GM18909 (cell line): ENCODE results near the gene COA1.
"Not testable (repeated sequence)": the region's sequence is repeated elsewhere in the genome, so short reads cannot be mapped to it uniquely, and the experiment has no call there.

Source experiments
- ATAC-seq: cut with Tn5 transposase; IDR thresholded peaks from one replicate; pipeline ENCODE4 v1.9.1; 2021; ENCODE audit warnings: mild to moderate bottlenecking; ENCODE audit not compliant: unreplicated experiment, poor library complexity

The COA1 gene

DNA sequence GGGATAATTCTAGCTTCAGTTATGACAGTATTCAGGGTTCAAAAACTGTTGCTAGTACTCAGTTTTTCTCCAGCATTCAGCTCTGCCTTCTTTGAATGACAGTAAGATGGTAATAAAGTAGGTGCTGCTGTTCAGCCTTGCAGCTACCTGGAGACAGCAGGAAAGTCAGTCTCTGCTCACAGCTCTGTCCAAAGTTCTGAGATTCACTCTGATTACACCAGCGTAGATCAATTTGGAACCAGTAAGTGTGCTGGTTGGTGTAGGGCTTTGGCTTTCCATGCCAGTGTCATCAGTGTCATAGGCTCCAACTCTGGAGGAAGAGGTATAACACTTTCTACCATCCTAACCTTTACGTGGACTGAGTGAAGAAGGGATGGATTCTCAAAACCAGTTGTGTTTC lies 120.2 kb downstream of the COA1 start:
- no peak for ATAC-seq

DNA sequence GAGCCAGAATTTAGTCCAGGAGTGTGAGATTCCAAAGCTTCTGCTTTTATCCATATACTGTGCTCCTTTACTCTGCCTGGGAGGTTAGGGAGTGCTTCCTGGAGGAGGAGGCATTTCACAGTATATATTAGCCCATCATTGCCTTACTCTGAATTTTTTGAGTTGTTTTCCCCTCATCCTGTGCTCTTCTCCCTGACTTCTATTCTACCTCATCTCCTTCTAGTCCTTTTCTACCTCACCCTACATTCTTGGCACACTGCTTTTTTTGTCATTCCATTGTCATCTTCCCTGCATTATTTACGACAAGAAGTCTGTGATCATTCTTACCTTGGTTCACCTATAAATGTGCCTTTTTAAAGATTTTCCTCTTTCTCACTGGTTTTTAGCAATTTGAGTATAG lies 125.1 kb downstream of the COA1 start:
- ATAC-seq = no peak

DNA sequence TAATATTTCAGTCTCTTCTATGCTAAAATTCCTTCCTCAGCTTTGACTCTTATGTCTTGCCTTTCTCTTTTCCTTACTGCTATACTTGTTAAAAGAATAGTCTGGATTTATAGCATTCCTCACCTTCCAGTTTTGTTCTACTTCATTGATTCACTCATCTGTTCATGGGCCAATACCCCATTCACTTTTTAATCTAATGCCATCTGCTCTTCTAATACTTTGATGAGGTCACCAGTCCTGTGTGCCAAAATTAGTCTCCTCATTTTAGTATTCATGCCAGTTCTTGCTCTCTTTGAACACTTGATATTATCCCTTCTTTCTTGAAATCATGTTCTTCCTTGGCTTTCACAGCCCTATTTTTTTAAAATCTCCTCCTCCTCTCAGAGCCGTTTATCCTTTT lies 127.1 kb downstream of the COA1 start:
- ATAC-seq = no peak

DNA sequence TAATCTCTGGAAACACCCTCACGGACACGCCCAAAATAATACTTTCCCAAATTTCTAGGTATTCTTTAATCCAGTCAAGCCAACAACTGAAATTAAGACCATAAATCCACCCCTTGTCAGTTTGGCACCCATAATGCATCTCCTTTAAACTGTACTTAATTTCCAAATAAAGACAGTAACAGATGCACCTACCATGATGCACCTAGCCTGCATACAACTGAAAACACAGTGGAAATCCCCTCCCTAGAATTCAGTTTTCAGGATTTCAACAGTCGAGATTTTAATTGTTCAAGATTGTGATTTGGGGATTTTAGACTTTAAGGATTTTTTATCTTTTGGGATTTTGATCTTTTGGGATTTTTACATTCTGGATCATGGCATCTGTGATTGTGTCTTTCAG lies 129.3 kb downstream of the COA1 start:
- ATAC-seq = no peak

DNA sequence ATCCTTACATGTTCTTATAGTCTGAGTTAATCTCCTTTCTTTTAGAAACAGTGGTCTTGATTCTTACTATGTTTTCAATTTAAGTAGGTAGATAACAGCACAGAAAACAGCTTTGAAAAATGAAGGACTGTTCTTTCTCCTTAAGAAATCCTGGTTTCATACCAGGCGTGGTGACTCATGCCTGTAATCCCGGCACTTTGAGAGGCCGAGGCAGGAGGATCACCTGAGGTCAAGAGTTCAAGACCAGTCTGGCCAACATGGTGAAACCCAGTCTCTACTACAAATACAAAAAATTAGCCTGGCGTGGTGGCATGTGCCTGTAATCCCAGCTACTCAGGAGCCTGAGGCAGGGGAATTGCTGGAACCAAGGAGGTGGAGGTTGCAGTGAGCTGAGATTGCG lies 132.9 kb downstream of the COA1 start:
- not testable (repeated sequence) for ATAC-seq

DNA sequence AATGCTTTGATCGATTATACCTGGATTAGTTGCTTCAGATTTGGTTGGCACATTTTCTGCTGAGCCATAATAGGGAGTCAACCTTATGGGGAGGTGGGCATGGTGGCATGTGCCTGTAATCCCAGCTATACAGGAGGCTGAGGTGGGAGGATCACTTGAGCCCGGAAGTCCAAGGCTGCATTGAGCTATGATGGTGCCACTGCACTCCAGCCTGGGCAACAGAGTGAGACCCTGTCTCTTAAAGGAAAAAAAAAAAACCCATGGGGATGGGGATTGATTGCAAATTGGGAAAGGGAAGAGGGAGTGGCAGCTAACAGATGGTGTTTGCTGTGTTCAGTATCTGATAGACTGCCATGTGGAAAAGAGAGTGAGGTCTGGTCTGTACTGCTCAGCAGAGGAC lies 135.3 kb downstream of the COA1 start:
- no peak for ATAC-seq

DNA sequence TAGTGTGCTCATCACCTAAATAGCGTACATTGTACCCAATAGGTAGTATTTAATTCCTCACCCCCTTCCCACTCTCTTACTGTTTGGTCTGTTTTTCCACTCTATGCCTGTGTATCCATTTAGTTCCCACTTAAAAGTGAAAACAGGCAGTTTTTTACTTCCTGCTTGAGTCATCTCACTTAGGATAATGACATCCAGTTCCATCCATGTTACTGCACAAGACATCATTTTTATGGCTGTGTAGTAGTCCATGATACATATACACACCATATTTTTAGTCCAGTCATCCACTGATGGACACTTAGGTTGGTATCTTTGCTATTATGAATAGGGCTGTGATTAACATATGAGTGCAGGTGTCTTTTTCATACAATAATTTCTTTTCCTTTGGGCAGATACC lies 136.3 kb downstream of the COA1 start:
- ATAC-seq = no peak

DNA sequence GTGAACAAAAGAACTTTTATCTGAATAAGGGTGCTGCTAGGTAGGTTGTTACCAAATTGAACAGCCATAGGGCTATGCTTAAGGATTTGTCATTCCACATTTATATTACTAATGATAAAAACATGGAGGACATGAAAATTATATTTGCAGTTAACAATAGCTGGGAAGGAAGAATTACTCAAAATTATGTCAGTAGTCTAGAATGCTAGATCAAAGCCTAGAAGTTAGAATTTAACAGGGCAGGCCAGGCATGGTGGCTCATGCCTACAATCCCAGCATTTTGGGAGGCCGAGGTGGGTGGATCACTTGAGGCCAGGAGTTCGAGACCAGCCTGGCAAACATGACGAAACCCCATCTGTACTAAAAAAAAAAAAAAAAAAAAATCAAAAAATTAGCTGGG lies 137.0 kb downstream of the COA1 start:
- no peak for ATAC-seq

DNA sequence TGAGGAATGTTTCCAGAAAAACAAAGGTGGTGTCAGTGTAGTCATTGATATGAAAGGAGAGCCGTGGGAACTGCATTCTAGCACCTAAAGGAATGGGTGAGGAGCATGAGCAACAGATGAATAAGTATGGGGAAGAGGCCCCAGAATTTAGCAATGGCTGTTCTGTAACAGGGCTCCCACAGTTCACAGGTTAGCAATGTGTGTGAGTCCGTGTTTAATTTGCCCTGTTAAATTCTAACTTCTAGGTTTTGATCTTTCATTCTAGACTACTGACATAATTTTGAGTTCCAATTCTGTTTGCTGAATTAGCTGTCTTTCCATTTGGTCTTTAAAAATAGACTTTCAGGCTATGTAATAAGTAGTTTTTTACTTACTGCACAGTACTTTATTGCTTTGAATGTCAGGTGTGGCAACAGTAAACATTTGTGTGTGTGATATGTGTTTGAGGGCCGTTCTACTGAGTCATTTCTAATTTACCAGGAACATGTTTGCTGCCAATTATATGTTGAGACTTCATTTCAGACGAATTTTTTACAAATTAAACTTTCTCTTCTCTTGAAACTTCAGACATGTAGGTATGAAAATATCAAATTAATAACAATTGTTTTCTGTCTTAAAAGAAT lies 137.7 kb downstream of the COA1 start:
- no peak for ATAC-seq

DNA sequence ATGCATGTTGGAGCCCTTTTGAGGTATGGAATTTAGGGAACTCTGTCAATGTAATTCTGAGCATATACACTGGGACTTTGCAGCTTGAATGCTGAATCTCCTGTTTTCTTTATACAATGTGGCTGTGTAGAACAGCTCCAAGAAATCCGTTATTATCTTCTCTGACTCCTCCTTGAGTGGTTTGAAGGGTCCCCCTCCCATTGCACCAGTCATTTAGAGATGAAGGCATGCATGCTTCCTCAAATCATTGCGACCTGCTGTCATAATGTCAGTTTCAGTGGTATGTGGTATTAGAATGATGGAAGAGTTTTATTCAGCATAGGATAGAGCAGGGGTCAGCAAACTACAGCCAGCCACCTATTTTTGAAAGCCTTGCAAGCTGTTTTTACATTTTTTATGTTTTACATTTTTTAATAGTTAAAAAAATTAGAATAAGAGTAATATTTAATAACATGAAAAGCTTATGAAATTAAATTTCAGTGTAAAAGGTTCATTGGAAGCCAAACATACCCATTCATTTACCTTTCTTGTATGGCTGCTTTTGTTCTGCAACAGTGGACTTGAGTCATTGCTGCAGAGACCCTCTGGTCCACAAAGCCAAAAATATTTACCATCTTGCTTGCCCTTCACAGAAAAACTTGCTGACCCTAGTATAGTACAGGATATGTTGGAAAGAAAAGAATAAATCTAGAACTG lies 138.3 kb downstream of the COA1 start:
- ATAC-seq = peak; percentile 79

DNA sequence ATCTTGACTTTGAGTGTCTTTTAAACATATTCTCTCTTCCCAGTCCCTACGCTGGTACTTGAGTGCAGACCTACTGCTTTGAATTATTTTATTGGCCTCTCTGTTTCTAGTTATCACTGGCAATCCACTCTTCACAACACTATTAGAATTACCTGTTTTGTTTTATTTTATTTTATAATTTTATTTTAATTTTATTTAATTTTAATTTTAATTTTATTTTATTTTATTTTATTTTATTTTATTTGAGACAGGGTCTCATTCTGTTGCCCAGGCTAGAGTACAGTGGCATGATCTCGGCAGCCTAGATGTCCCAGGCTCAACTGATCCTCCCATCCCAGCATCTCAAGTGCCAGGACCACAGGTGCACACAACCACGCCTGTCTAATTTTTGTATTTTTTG lies 139.6 kb downstream of the COA1 start:
- ATAC-seq = no peak
